AG10803 (cell line): ENCODE measurements around the gene MYH10.

ENCODE experiments used
- DNase-seq: peaks from one replicate; pipeline ENCODE4 v3.0.0; 2010; ENCODE audit warnings: low read depth
- H3K4me3 ChIP-seq: 2 replicates; pipeline ENCODE4 v1.5.1; 2011; ENCODE audit warnings: mild to moderate bottlenecking, low read length, control low read depth
- TF ChIP-seq, protein P1 (sequence below): conservative IDR thresholded peaks from 2 replicates; pipeline ENCODE4 v1.5.1; 2011; ENCODE audit warnings: mild to moderate bottlenecking, low read length, control low read depth, inconsistent platforms

MYH10 gene

DNA sequence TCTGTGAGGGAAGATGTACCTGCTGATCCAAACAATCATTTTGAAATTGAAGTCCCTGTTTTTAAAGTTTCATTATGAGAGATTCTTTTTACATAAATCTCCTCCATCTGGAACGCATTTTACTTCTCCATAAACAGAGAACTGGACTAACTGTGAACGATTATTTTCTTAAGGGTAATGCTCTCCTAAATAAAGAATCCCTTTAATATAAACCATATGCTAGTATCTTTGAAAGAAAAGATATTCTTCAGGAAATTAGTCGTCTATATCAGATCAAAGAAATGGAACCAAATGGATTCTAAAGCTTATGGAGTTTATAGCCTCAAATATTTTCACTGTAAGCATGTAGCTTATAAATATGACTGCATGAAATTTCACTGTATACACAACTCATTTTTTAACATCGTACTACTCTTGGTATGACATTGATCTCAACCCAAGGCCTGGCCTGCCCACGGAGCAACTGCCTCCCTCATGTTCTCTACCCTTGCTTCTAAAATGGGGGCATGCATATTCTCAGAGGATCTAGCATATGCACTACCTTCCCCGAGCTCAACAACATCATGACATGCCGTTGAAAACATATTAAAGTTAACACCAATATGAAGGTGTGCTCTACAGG lies 66.4 kb downstream of the MYH10 start:
- peak; percentile 64 for DNase-seq
- H3K4me3 ChIP-seq = no peak overlapping the region
- TF ChIP-seq, protein P1, sequence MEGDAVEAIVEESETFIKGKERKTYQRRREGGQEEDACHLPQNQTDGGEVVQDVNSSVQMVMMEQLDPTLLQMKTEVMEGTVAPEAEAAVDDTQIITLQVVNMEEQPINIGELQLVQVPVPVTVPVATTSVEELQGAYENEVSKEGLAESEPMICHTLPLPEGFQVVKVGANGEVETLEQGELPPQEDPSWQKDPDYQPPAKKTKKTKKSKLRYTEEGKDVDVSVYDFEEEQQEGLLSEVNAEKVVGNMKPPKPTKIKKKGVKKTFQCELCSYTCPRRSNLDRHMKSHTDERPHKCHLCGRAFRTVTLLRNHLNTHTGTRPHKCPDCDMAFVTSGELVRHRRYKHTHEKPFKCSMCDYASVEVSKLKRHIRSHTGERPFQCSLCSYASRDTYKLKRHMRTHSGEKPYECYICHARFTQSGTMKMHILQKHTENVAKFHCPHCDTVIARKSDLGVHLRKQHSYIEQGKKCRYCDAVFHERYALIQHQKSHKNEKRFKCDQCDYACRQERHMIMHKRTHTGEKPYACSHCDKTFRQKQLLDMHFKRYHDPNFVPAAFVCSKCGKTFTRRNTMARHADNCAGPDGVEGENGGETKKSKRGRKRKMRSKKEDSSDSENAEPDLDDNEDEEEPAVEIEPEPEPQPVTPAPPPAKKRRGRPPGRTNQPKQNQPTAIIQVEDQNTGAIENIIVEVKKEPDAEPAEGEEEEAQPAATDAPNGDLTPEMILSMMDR = no peak

DNA sequence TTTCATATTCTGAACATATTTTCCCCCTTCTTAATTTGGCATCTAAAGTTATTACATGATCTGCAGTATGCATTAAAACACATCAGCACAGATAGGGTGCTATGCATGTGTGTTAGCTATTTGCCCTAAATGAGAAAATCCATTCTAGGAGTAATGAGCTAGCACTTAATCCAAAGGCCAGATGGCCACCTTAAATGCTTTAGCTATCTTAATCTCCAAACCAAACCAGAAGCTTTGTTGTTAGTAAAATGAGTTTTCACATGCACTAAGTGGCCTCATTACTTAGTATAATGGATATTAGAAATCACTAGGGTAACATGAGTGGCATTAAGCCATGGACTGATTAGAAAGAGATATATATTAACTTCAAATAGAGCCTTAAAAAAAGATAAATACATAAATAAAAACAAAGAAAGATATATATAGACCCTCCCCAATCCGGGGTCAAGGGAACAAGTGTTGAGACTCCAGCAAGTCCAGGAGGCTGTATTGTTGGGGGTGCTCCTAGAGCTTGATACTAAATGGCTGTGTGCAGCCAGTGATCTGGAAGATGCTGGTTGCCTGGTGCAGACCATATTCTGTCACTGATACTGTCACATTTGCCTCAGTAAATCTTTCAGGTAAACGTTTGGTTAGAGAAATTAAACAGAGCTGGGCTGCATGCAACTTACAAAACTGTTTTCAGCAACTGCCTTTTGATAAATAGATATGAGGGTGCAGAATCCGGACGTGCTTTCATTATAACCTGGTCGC lies 67.3 kb downstream of the MYH10 start:
- no peak for DNase-seq
- H3K4me3 ChIP-seq = no peak overlapping the region
- TF ChIP-seq, protein P1 = no peak

DNA sequence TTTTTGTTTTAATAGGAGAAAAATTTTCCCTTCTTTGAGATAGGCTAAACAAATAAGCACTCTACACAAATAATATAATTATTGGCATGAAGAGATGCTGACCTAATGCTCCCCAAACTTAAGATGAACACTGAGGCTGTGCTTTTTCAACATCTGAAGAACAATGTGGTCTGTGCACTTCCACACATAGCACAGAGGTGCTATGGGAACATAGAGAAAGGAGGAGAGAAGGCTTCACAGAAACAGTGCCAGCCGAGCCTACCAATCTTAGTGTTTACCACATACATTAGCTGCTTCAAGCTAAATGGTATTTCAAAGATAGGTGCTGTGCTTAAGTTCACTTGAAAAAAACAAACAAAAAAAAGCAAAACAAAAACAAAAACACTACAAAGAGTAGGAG lies 72.4 kb downstream of the MYH10 start:
- DNase-seq = no peak
- TF ChIP-seq, protein P1 = no peak
- H3K4me3 ChIP-seq = no peak overlapping the region

DNA sequence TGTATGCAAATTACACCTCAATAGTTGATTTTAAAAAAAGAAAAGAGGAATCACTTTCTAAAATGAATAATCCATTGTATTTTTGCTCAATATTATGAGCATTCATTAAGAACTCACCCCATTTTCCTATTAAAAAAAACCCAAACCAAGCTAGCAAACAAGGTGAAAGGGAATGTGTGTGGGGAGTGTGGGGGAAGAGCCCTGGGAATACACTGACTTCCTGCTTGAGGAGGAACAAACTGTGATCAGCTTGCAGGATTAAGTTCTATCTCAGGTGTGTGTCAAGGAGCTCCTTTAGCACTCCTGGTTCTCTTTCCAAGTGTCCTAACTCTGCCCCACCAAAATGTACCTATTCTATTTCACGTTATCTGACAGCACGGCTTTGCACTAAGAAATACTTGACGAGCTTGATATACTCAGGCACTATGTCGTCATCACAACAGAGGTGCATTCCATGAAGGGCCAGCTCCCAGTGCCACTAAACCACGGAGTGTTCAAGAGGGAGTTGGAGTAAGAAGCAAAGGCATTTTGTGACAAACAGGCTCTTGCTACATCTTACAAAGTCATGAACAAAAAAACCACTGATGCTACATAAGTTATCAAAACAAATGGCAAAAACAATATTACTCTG lies 73.2 kb downstream of the MYH10 start:
- peak; percentile 27 for DNase-seq
- TF ChIP-seq, protein P1 = no peak
- H3K4me3 ChIP-seq = no peak overlapping the region

DNA sequence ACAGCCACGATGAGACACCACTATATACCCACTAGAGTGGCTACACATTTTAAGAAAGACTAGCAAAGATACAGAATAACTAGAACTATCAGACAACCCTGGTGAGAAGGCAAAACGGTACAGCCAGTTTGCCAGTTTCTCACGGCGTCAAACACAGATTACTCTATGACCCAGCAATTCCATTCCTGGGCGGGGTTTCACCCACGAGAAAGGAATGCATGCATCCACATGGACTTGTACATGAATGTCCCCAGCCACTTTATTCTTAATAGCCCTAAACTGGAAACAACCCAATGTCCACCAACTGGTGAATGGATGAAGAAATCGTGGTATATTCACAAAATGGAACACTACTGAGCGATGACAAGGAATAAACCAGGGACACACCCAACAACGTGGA lies 74.5 kb downstream of the MYH10 start:
- TF ChIP-seq, protein P1 = no peak
- peak; percentile 31 for DNase-seq
- no peak overlapping the region for H3K4me3 ChIP-seq

DNA sequence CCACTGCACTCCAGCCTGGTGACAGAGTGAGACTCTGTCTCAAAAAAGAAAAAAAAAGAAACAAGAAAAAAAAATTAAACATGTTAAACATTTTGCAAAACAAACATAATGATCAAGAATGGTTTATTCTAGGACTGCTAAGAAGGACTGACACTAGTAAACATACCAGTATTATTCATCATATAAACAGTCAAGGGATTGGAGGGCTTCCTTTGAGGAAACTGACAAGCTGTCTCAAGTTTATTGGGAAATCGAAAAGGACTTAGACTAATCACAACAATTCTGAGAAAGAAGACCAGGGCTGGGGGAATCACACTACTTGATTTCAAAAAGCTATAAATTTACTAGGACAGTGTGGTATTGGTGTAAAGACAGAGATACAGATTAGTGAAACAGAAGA lies 75.5 kb downstream of the MYH10 start:
- H3K4me3 ChIP-seq = no peak overlapping the region
- TF ChIP-seq, protein P1 = no peak
- no peak for DNase-seq
